Osteocyte (in vitro differentiated cells): ENCODE measurements around the gene TBL1X. TPM values are rescaled to one million over a fixed set of nuclear protein-coding genes. Genes with fewer than 3 reads are reported as not detected.

Experiments
- DNase-seq: peaks from one replicate; pipeline ENCODE4 v3.0.0; 2021; ENCODE audit warnings: mixed read lengths; ENCODE audit not compliant: unreplicated experiment; ENCODE audit errors: extremely low spot score
- H3K27ac Mint-ChIP-seq: one replicate; pipeline ENCODE4 v1.8.0; 2021; ENCODE audit warnings: mild to moderate bottlenecking, mixed read lengths; ENCODE audit not compliant: unreplicated experiment
- H3K27me3 Mint-ChIP-seq: one replicate; pipeline ENCODE4 v1.8.0; 2021; ENCODE audit warnings: mixed read lengths; ENCODE audit not compliant: unreplicated experiment
- H3K36me3 Mint-ChIP-seq: one replicate; pipeline ENCODE4 v1.8.0; 2021; ENCODE audit warnings: mixed read lengths; ENCODE audit not compliant: unreplicated experiment
- H3K4me1 Mint-ChIP-seq: one replicate; pipeline ENCODE4 v1.8.0; 2021; ENCODE audit warnings: mixed read lengths; ENCODE audit not compliant: unreplicated experiment
- H3K4me3 Mint-ChIP-seq: one replicate; pipeline ENCODE4 v1.8.0; 2021; ENCODE audit warnings: mild to moderate bottlenecking, moderate library complexity, mixed read lengths; ENCODE audit not compliant: unreplicated experiment
- H3K9me3 Mint-ChIP-seq: one replicate; pipeline ENCODE4 v1.8.0; 2021; ENCODE audit warnings: mixed read lengths; ENCODE audit not compliant: unreplicated experiment
- total RNA-seq: library from RNA; stranded (reverse); gene quantifications from 2 replicates; pipeline ENCODE4 v1.2.1, GENCODE V29; 2021
- TF ChIP-seq, protein P1 (sequence below): fragments of 200-600 bp; sonication (generic); IDR thresholded peaks from 2 replicates; pipeline ENCODE4 v1.5.0; 2021; ENCODE audit warnings: antibody characterized with exemption, mild to moderate bottlenecking, moderate library complexity

Gene TBL1X
- total RNA-seq, 1 donor from 2014 or later: 35.3 TPM

GRCh38 chrX:9436812-9437211 is 28.0 kb upstream of the TBL1X start:
- DNase-seq: no peak
- TF ChIP-seq, protein P1, sequence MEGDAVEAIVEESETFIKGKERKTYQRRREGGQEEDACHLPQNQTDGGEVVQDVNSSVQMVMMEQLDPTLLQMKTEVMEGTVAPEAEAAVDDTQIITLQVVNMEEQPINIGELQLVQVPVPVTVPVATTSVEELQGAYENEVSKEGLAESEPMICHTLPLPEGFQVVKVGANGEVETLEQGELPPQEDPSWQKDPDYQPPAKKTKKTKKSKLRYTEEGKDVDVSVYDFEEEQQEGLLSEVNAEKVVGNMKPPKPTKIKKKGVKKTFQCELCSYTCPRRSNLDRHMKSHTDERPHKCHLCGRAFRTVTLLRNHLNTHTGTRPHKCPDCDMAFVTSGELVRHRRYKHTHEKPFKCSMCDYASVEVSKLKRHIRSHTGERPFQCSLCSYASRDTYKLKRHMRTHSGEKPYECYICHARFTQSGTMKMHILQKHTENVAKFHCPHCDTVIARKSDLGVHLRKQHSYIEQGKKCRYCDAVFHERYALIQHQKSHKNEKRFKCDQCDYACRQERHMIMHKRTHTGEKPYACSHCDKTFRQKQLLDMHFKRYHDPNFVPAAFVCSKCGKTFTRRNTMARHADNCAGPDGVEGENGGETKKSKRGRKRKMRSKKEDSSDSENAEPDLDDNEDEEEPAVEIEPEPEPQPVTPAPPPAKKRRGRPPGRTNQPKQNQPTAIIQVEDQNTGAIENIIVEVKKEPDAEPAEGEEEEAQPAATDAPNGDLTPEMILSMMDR: no peak
- no peaks in the 10 kb centered on the region for H3K9me3 Mint-ChIP-seq
- no peak overlapping the region for H3K27ac Mint-ChIP-seq
- no peaks in the 10 kb centered on the region for H3K27me3 Mint-ChIP-seq
- H3K4me3 Mint-ChIP-seq: no peak overlapping the region
- no peaks in the 10 kb centered on the region for H3K36me3 Mint-ChIP-seq
- peaks cover 2% of the 10 kb centered on the region for H3K4me1 Mint-ChIP-seq

DNA sequence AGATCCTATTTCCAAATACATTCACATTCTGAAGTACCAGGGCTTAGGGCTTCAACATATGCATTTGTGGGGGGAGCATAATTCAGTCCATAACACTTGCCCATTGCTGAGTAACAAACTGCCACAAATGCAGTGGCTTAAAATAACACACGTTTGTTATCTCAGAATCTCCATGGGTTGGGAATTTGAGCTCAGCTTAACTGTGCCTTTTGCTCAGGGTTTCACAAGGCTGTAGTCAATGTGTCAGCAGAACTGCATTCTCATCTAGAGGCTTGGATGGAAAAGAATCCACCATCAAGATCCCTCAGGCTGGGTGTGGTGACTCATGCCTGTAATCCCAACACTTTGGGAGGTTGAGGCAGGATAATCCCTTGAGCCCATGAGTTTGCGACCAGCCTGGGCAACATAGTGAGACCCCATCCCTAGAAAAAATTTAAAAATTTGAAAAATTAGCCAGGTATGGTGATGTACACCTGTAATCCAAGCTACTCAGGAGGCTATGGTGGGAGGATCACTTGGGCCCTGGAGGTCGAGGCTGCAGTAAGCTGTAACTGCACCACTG is 25.8 kb upstream of the TBL1X start:
- no peak overlapping the region for H3K4me3 Mint-ChIP-seq
- no peak for DNase-seq
- H3K4me1 Mint-ChIP-seq: peaks cover 2% of the 10 kb centered on the region

GRCh38 chrX:9440116-9440844 is 24.6 kb upstream of the TBL1X start:
- H3K4me1 Mint-ChIP-seq: peaks cover 2% of the 10 kb centered on the region
- TF ChIP-seq, protein P1: no peak
- no peak overlapping the region for H3K27ac Mint-ChIP-seq
- no peak overlapping the region for H3K4me3 Mint-ChIP-seq
- no peaks in the 10 kb centered on the region for H3K9me3 Mint-ChIP-seq
- no peaks in the 10 kb centered on the region for H3K27me3 Mint-ChIP-seq
- DNase-seq: no peak
- H3K36me3 Mint-ChIP-seq: no peaks in the 10 kb centered on the region

More for the DNA sequence above, 25.8 kb upstream of the TBL1X start:
- no peaks in the 10 kb centered on the region for H3K27me3 Mint-ChIP-seq
- no peaks in the 10 kb centered on the region for H3K36me3 Mint-ChIP-seq
- H3K27ac Mint-ChIP-seq: no peak overlapping the region
- H3K9me3 Mint-ChIP-seq: no peaks in the 10 kb centered on the region
- TF ChIP-seq, protein P1: no peak

DNA sequence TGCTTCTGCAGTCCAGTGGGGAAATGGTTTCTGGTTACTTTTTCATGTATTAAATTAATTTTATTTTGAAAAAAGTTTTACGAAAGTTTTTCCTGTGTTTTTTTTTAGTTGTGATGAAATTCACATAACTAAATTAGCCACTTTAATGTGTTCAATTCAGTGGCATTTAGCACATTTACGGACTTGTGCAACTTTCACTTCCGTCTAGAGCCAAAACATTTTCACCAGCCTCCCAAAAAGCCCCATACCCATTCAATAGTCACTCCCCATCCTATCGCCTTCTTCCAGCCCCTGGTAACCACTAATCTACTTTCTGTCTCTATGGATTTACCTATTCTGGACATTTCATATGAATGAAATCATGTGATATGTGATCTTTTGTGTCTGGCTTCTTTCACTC is 22.8 kb upstream of the TBL1X start:
- DNase-seq: no peak
- H3K27ac Mint-ChIP-seq: no peak overlapping the region
- TF ChIP-seq, protein P1: no peak
- H3K9me3 Mint-ChIP-seq: no peaks in the 10 kb centered on the region
- H3K4me1 Mint-ChIP-seq: peaks cover 3% of the 10 kb centered on the region
- no peaks in the 10 kb centered on the region for H3K36me3 Mint-ChIP-seq
- no peaks in the 10 kb centered on the region for H3K27me3 Mint-ChIP-seq
- no peak overlapping the region for H3K4me3 Mint-ChIP-seq

DNA sequence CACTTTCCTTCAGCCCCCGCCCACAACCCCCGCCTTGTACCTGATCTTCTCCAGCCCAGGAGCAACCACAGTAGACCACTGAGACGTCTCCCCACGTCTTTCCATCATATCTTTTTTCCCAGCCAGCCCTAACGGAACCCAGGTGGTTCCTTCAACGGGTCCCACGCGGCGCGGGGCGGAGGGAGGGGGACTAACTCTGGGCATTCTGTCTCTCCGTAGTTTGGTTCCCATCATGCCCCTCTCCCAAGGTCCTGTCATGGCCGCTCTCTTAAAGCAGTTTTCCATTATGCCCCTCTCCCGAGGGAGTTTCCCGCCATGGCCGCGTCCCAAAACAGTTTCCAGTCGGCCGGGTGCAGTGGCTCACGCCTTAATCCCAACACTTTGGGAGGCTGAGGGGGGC is 21.5 kb upstream of the TBL1X start:
- Mint-ChIP-seq H3K4me1 (peaks cover 3% of the 10 kb centered on the region), H3K4me3 (no peak overlapping the region), H3K27me3 (no peaks in the 10 kb centered on the region), H3K9me3 (no peaks in the 10 kb centered on the region), H3K27ac (no peak overlapping the region), H3K36me3 (no peaks in the 10 kb centered on the region)
- TF ChIP-seq, protein P1: no peak
- DNase-seq: no peak
